Astrocyte (in vitro differentiated cells and primary cell): ENCODE results near the gene HSD17B3. TPM values are rescaled to one million over a fixed set of nuclear protein-coding genes. Genes with fewer than 3 reads are reported as not detected.

Experiments
- DNase-seq: peaks from one replicate; pipeline ENCODE4 v3.0.0-alpha.2; 2010; ENCODE audit warnings: low read depth
- FAIRE-seq: peaks from 2 replicates; lab custom pipeline; 2011; peaks lifted over from hg19 to GRCh38; lab: Jason Lieb, UNC
- H2AFZ ChIP-seq: 2 replicates; pipeline ENCODE4 v1.6.0; 2012; ENCODE audit warnings: low read depth, low read length, inconsistent platforms
- H3K27ac ChIP-seq: 2 replicates; pipeline ENCODE4 v1.5.1; 2011; ENCODE audit warnings: low read depth, low read length, inconsistent platforms
- H3K27me3 ChIP-seq: 2 replicates; pipeline ENCODE4 v1.6.0; 2011; ENCODE audit warnings: low read length, inconsistent platforms; ENCODE audit not compliant: insufficient read depth
- H3K36me3 ChIP-seq: 2 replicates; pipeline ENCODE4 v1.5.1; 2011; ENCODE audit warnings: low read length, inconsistent platforms; ENCODE audit not compliant: insufficient read depth
- H3K4me1 ChIP-seq: 2 replicates; pipeline ENCODE4 v1.5.1; 2011; ENCODE audit warnings: low read length, inconsistent platforms; ENCODE audit not compliant: insufficient read depth
- H3K4me2 ChIP-seq: 2 replicates; pipeline ENCODE4 v1.6.0; 2012; ENCODE audit warnings: low read length, inconsistent platforms
- H3K4me3 ChIP-seq: 2 replicates; pipeline ENCODE4 v1.5.1; 2011; ENCODE audit warnings: low read depth, mild to moderate bottlenecking, low read length, inconsistent platforms; ENCODE audit not compliant: insufficient read depth
- H3K79me2 ChIP-seq: 2 replicates; pipeline ENCODE4 v1.6.0; 2012; ENCODE audit warnings: mild to moderate bottlenecking, low read length, inconsistent platforms; ENCODE audit not compliant: insufficient read depth
- H3K9ac ChIP-seq: 2 replicates; pipeline ENCODE4 v1.6.0; 2012; ENCODE audit warnings: mild to moderate bottlenecking, low read length, inconsistent platforms
- H3K9me3 ChIP-seq: 2 replicates; pipeline ENCODE4 v1.5.1; 2012; ENCODE audit warnings: low read depth, mild to moderate bottlenecking, low read length, inconsistent platforms; ENCODE audit not compliant: insufficient read depth
- H4K20me1 ChIP-seq: 2 replicates; pipeline ENCODE4 v1.6.0; 2012; ENCODE audit warnings: low read length, inconsistent platforms; ENCODE audit not compliant: insufficient read depth
- H3K27ac Mint-ChIP-seq: one replicate; pipeline ENCODE4 v1.8.0; 2021; ENCODE audit warnings: mild to moderate bottlenecking, mixed read lengths; ENCODE audit not compliant: unreplicated experiment
- H3K27me3 Mint-ChIP-seq: one replicate; pipeline ENCODE4 v1.8.0; 2021; ENCODE audit warnings: low read depth, mixed read lengths; ENCODE audit not compliant: unreplicated experiment
- H3K36me3 Mint-ChIP-seq: one replicate; pipeline ENCODE4 v1.8.0; 2021; ENCODE audit warnings: low read depth, mixed read lengths; ENCODE audit not compliant: unreplicated experiment
- H3K4me1 Mint-ChIP-seq: one replicate; pipeline ENCODE4 v1.8.0; 2021; ENCODE audit warnings: low read depth, mixed read lengths; ENCODE audit not compliant: unreplicated experiment
- H3K4me3 Mint-ChIP-seq: one replicate; pipeline ENCODE4 v1.8.0; 2021; ENCODE audit warnings: mild to moderate bottlenecking, moderate library complexity, mixed read lengths; ENCODE audit not compliant: unreplicated experiment
- H3K9me3 Mint-ChIP-seq: one replicate; pipeline ENCODE4 v1.8.0; 2021; ENCODE audit warnings: mild to moderate bottlenecking, mixed read lengths; ENCODE audit not compliant: unreplicated experiment
- CTCF ChIP-seq: IDR thresholded peaks from 2 replicates; pipeline ENCODE4 v1.5.1; 2011; ENCODE audit warnings: low read depth, mild to moderate bottlenecking, inconsistent platforms, low read length, moderate library complexity; ENCODE audit not compliant: insufficient read depth
- EZH2 ChIP-seq: IDR thresholded peaks from 2 replicates; pipeline ENCODE4 v1.6.1; 2012; ENCODE audit warnings: mild to moderate bottlenecking, low read length, inconsistent platforms; ENCODE audit not compliant: insufficient read depth
- total RNA-seq: library from RNA; stranded (reverse); gene quantifications from 2 replicates; pipeline ENCODE4 v1.2.1, GENCODE V29; 2021

The HSD17B3 gene
- total RNA-seq, 1 donor from 2014 or later, result not detected

GRCh38 chr9:96217754-96218693 lies 84.0 kb downstream of the HSD17B3 start:
- Mint-ChIP-seq H3K9me3 (peaks cover 6% of the 10 kb centered on the region), H3K4me3 (peak overlapping the region; percentile 74), H3K4me1 (peaks cover 6% of the 10 kb centered on the region), H3K27ac (peak overlapping the region; percentile 41), H3K27me3 (peaks cover 20% of the 10 kb centered on the region), H3K36me3 (peaks cover 3% of the 10 kb centered on the region)
- Histone ChIP-seq H2AFZ (peak overlapping the region; percentile 59), H3K36me3 (no peaks in the 10 kb centered on the region), H3K4me3 (peak overlapping the region; percentile 40), H3K4me2 (peak overlapping the region; percentile 85), H3K9me3 (no peaks in the 10 kb centered on the region), H4K20me1 (no peaks in the 10 kb centered on the region), H3K4me1 (peaks cover 5% of the 10 kb centered on the region), H3K9ac (peak overlapping the region; percentile 36), H3K27me3 (peaks cover 42% of the 10 kb centered on the region), H3K27ac (no peak overlapping the region), H3K79me2 (no peaks in the 10 kb centered on the region)
- no peak for FAIRE-seq
- TF ChIP-seq CTCF, result peak; percentile 69
- no peak for TF ChIP-seq EZH2
- DNase-seq, result peak; percentile 29

GRCh38 chr9:96217294-96217707 lies 84.7 kb downstream of the HSD17B3 start:
- H3K27ac ChIP-seq, result no peak overlapping the region
- FAIRE-seq, result no peak
- H4K20me1 ChIP-seq, result no peaks in the 10 kb centered on the region
- H3K4me3 Mint-ChIP-seq, result no peak overlapping the region
- H3K4me2 ChIP-seq, result peak overlapping the region; percentile 85
- no peak overlapping the region for H3K27ac Mint-ChIP-seq
- H3K9me3 ChIP-seq, result no peaks in the 10 kb centered on the region
- no peaks in the 10 kb centered on the region for H3K36me3 ChIP-seq
- H3K27me3 Mint-ChIP-seq, result peaks cover 23% of the 10 kb centered on the region
- peaks cover 6% of the 10 kb centered on the region for H3K4me1 Mint-ChIP-seq
- H3K4me1 ChIP-seq, result peaks cover 5% of the 10 kb centered on the region
- no peak overlapping the region for H3K4me3 ChIP-seq
- H3K9me3 Mint-ChIP-seq, result peaks cover 8% of the 10 kb centered on the region
- H3K79me2 ChIP-seq, result no peaks in the 10 kb centered on the region
- peaks cover 3% of the 10 kb centered on the region for H3K36me3 Mint-ChIP-seq
- H3K9ac ChIP-seq, result no peak overlapping the region
- no peak for TF ChIP-seq CTCF
- no peak for TF ChIP-seq EZH2
- no peak overlapping the region for H2AFZ ChIP-seq
- no peak for DNase-seq
- peaks cover 45% of the 10 kb centered on the region for H3K27me3 ChIP-seq

- FAIRE-seq (no peak), DNase-seq (no peak)
- Histone ChIP-seq H4K20me1 (no peaks in the 10 kb centered on the region), H3K4me2 (no peak overlapping the region), H3K9ac (no peak overlapping the region), H3K9me3 (no peaks in the 10 kb centered on the region), H3K79me2 (no peaks in the 10 kb centered on the region), H3K27me3 (peaks cover 41% of the 10 kb centered on the region), H3K4me3 (no peak overlapping the region), H3K36me3 (no peaks in the 10 kb centered on the region), H3K4me1 (peaks cover 5% of the 10 kb centered on the region), H2AFZ (no peak overlapping the region), H3K27ac (no peak overlapping the region)
- TF ChIP-seq CTCF (no peak), EZH2 (no peak)
- peaks cover 3% of the 10 kb centered on the region for H3K36me3 Mint-ChIP-seq
- no peak overlapping the region for H3K27ac Mint-ChIP-seq
- H3K4me3 Mint-ChIP-seq, result no peak overlapping the region
- peaks cover 26% of the 10 kb centered on the region for H3K27me3 Mint-ChIP-seq
- H3K4me1 Mint-ChIP-seq, result peaks cover 6% of the 10 kb centered on the region
- H3K9me3 Mint-ChIP-seq, result peaks cover 8% of the 10 kb centered on the region
These were observed 85.4 kb downstream of the HSD17B3 start for GRCh38 chr9:96216583-96216982.
